ENCODE data around the gene CCDC24.

DNA sequence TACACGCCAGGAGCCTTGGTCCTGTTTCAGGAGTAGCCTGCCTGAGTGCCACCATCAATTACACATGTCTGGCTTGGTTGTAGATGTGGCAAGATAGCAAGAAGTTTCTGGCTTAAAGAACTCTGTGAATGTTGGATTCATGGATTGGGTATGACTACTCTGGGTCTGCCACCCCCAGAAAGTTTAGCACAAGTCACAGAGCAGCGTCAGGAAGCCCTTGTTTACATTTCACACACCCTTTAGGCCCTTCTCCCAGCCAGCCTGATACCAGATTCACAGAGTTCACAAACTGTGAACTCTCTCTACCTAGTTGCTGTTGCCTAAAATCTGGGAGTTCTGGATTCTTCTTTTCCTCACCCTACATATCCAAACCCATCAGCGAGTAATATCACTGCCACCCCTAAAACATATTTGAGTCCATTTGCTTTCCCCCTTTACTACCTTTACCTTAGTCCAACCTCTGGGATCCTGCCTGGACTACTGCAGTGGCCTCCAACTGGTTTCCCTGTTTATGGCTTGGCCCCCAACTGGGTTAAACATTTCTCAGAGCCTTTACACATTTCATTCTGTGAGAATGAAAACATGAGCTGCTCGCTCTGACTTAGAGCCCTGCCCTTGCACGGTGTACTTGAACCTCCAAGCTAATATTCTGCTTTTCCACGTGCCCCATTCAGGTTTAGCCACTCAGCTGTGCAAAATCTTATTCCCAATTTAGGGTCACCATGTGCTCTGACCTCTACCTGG, 4.1 kb upstream of the CCDC24 start:
- TF ChIP-seq, protein P1, sequence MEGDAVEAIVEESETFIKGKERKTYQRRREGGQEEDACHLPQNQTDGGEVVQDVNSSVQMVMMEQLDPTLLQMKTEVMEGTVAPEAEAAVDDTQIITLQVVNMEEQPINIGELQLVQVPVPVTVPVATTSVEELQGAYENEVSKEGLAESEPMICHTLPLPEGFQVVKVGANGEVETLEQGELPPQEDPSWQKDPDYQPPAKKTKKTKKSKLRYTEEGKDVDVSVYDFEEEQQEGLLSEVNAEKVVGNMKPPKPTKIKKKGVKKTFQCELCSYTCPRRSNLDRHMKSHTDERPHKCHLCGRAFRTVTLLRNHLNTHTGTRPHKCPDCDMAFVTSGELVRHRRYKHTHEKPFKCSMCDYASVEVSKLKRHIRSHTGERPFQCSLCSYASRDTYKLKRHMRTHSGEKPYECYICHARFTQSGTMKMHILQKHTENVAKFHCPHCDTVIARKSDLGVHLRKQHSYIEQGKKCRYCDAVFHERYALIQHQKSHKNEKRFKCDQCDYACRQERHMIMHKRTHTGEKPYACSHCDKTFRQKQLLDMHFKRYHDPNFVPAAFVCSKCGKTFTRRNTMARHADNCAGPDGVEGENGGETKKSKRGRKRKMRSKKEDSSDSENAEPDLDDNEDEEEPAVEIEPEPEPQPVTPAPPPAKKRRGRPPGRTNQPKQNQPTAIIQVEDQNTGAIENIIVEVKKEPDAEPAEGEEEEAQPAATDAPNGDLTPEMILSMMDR (IDR thresholded peaks at IDR 0.05; ENCODE audit: extremely low read depth in 1 of 2, insufficient read depth in 1 of 2, low read depth in 1 of 2, low read length in 2 of 2), result no peak
- no peak for TF ChIP-seq EZH2 (IDR thresholded peaks at IDR 0.05; ENCODE audit: borderline replicate concordance, low read depth, low read length, severe bottlenecking)

Data from endothelial cell of umbilical vein (primary cell).